Stomach smooth muscle (tissue), 2 donors: ENCODE measurements around the gene KAZN.

ENCODE experiments used
- H3K27ac ChIP-seq: one replicate; pipeline ENCODE4 v1.7.0; 2013; ENCODE audit warnings: mild to moderate bottlenecking, low read length, inconsistent platforms
- H3K27me3 ChIP-seq, 2 donors: one replicate each; pipeline ENCODE4 v1.7.0; 2013; ENCODE audit warnings: low read length in 2 of 2; ENCODE audit not compliant: insufficient read depth in 2 of 2, control insufficient read depth in 1 of 2
- H3K36me3 ChIP-seq, 2 donors: one replicate each; pipeline ENCODE4 v1.7.0; 2013; ENCODE audit warnings: low read length in 2 of 2; ENCODE audit not compliant: control insufficient read depth in 2 of 2, insufficient read depth in 2 of 2
- H3K4me1 ChIP-seq: one replicate; pipeline ENCODE4 v1.7.0; 2013; ENCODE audit warnings: low read length; ENCODE audit not compliant: control insufficient read depth, insufficient read depth
- H3K4me3 ChIP-seq, 2 donors: one replicate each; pipeline ENCODE4 v1.7.0; 2013; ENCODE audit warnings: low read length in 2 of 2
- H3K9ac ChIP-seq, 2 donors: one replicate each; pipeline ENCODE4 v1.7.0; 2013; ENCODE audit warnings: low read length in 2 of 2, mild to moderate bottlenecking in 1 of 2
- H3K9me3 ChIP-seq, 2 donors: one replicate each; pipeline ENCODE4 v1.7.0; 2013; ENCODE audit warnings: low read length in 2 of 2; ENCODE audit not compliant: control insufficient read depth in 2 of 2
- donor health status: healthy.
- donor health status: Pancreatic carcinoma.

Gene KAZN

GRCh38 chr1:14740016-14740415 lies 141.5 kb downstream of the KAZN start:
- Histone ChIP-seq H3K36me3 (no peaks in the 10 kb centered on the region), H3K27ac (no peak overlapping the region), H3K9ac (no peak overlapping the region), H3K27me3 (peaks cover 4 to 25% of the 10 kb centered on the region in 2 donors), H3K9me3 (no peaks in the 10 kb centered on the region), H3K4me1 (no peaks in the 10 kb centered on the region), H3K4me3 (no peak overlapping the region)

DNA sequence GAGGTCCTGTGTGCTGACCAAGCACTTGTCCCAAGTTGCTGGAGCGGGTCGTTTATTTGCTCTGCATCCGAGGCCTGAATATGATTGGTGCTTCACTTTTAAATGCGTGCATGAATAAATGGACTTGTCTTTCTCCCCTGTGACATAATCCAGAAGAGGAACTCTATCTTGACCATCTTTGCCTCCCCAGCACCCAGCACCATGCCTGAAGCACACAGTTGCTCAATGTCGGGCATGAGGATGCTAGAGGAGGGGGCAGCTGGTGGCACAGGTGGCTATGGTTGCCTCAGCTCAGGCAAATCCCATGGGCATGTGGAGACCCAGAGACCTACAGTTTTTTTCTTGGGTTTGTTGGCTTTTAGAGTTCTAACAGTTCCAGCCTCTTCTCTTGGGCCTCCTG lies 142.6 kb downstream of the KAZN start:
- H3K4me1 ChIP-seq, result no peaks in the 10 kb centered on the region
- no peak overlapping the region for H3K27ac ChIP-seq
- no peaks in the 10 kb centered on the region for H3K36me3 ChIP-seq
- no peak overlapping the region for H3K4me3 ChIP-seq
- no peaks in the 10 kb centered on the region for H3K9me3 ChIP-seq
- peaks cover 4 to 25% of the 10 kb centered on the region in 2 donors for H3K27me3 ChIP-seq
- no peak overlapping the region for H3K9ac ChIP-seq

GRCh38 chr1:14741532-14741931 lies 143.0 kb downstream of the KAZN start:
- H3K4me3 ChIP-seq, result no peak overlapping the region
- H3K27ac ChIP-seq, result no peak overlapping the region
- H3K27me3 ChIP-seq, result peaks cover 4 to 25% of the 10 kb centered on the region in 2 donors
- no peaks in the 10 kb centered on the region for H3K9me3 ChIP-seq
- H3K36me3 ChIP-seq, result no peaks in the 10 kb centered on the region
- H3K4me1 ChIP-seq, result no peaks in the 10 kb centered on the region
- H3K9ac ChIP-seq, result no peak overlapping the region

DNA sequence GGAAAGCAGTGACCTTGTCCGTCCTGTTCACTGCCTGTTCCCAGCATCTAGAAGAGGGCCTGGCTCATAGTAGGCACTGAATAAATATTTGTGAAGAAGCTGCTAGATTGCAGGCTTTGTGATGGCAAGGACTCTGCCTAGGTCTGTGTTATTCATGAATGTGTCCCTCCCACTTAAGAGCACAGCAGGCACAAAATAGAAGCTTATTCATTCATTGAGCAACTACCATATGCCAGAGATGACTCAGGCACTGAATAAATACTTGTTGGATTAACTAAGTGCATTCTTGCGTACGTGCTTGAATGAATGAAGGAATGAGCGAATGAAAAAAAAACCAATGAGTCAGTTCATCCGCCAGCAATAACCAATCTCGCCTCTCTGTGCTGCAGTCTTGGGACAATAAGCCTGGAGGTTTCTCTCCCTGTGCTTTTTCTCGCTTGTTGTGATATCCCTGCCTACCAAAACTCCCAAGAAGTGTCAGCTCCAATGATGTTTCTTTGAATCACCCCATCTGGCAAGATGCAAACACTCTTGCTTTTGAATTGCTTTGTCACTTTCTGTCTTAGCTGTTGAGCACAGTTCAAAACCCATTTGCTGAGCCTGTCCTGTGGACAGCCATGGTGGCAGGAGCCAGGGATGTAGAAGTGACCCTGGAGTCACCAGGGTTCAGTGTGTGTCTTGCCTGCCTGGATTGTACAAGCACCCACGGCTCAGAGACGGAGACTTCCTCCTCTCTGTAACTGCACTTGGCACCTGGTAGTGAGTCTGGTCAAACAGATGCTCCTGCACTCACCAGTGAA lies 143.9 kb downstream of the KAZN start:
- Histone ChIP-seq H3K27ac (no peak overlapping the region), H3K9ac (no peak overlapping the region)

DNA sequence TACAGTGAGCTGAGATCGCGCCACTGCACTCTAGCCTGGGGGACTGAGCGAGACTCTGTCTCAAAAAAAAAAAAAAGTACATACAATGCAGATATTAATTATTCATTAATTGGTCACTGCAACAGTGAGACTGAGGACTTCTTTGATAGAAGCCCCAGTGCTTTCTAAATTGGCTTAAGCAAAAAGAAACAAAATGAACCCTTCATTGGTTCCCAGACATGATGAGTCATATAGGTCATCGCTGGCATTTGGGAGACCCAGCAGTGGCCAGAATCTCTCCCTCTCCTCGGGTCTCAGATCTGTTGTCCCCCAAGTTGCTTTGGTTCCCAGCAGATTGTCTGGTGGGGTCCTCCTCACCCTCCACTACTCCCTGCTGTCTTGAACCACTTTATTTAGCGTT lies 144.9 kb downstream of the KAZN start:
- Histone ChIP-seq H3K4me1 (no peaks in the 10 kb centered on the region), H3K36me3 (no peaks in the 10 kb centered on the region), H3K4me3 (no peak overlapping the region), H3K9me3 (no peaks in the 10 kb centered on the region), H3K27ac (no peak overlapping the region), H3K27me3 (peaks cover 4 to 14% of the 10 kb centered on the region in 2 donors), H3K9ac (no peak overlapping the region)

More for the DNA sequence above, 143.9 kb downstream of the KAZN start:
- H3K9me3 ChIP-seq, result no peaks in the 10 kb centered on the region
- no peaks in the 10 kb centered on the region for H3K4me1 ChIP-seq
- no peaks in the 10 kb centered on the region for H3K36me3 ChIP-seq
- H3K4me3 ChIP-seq, result no peak overlapping the region
- peaks cover 4 to 18% of the 10 kb centered on the region in 2 donors for H3K27me3 ChIP-seq

DNA sequence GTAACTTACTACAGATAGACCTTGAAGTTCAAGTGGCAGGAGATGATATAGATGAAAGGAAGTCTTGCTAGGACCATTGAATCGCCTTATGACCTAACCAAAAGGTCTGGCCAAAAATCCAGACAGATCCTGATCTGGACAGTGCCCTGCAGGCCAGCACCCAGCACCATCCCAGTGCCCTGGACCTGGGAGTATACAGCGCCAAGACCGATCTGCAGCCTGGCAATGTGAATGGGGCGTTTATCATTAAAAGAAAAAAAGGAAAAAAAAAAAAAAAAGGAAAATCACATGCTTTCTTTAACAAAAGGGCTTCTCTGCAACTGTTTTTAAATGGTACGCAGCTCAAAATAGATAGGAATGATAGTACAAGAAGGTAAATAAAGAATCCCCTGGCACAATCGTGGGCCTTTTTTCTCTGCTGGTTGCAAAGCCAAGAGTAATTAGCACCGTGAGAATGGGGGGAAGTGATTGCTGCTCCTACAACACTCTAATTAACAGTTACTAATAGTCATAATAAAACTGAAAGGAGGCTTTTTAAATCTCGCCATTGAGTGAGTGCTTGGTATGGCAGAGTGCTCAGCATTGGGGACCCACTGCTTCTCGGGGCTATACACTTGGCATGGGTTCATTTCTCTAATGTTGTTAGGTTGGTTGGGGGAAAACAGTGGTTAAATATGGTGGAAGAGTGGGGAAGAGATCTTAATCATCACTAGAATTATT lies 146.7 kb downstream of the KAZN start:
- Histone ChIP-seq H3K4me1 (no peaks in the 10 kb centered on the region), H3K4me3 (no peak overlapping the region), H3K9me3 (no peaks in the 10 kb centered on the region), H3K36me3 (no peaks in the 10 kb centered on the region), H3K27ac (no peak overlapping the region), H3K9ac (no peak overlapping the region), H3K27me3 (peaks cover 0 to 10% of the 10 kb centered on the region in 2 donors)

DNA sequence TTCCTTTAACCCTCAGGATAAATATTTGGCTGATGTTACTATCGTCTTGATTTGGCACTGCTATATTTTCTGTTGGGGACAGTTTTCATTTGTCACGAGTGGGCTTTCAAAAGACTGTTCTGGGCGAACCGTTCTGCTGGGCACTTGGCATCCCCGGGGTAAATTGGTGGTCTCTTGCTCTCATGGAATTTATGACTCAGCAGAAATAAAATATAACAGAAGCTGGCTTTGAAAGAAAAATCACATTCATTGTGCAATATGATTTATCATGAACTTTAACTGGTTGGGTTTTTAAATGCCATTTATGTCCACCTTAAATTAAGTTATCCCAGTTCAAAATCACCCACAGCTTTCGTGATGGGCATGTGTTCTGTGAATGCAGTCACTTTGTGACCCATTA lies 147.3 kb downstream of the KAZN start:
- Histone ChIP-seq H3K27me3 (peaks cover 0 to 10% of the 10 kb centered on the region in 2 donors), H3K9me3 (no peaks in the 10 kb centered on the region), H3K4me3 (no peak overlapping the region), H3K27ac (no peak overlapping the region), H3K9ac (no peak overlapping the region), H3K4me1 (no peaks in the 10 kb centered on the region), H3K36me3 (no peaks in the 10 kb centered on the region)

- Histone ChIP-seq H3K27ac (no peak overlapping the region), H3K36me3 (no peaks in the 10 kb centered on the region), H3K4me1 (no peaks in the 10 kb centered on the region)
These were observed 147.9 kb downstream of the KAZN start for GRCh38 chr1:14746393-14746792.

GRCh38 chr1:14748151-14748550 lies 149.7 kb downstream of the KAZN start:
- no peaks in the 10 kb centered on the region for H3K9me3 ChIP-seq
- no peak overlapping the region for H3K27ac ChIP-seq
- H3K36me3 ChIP-seq, result no peaks in the 10 kb centered on the region
- H3K27me3 ChIP-seq, result peaks cover 0 to 4% of the 10 kb centered on the region in 2 donors
- no peaks in the 10 kb centered on the region for H3K4me1 ChIP-seq
- no peak overlapping the region for H3K9ac ChIP-seq
- H3K4me3 ChIP-seq, result no peak overlapping the region

More at GRCh38 chr1:14746393-14746792, 147.9 kb downstream of the KAZN start:
- Histone ChIP-seq H3K4me3 (no peak overlapping the region), H3K27me3 (peaks cover 0 to 7% of the 10 kb centered on the region in 2 donors), H3K9ac (no peak overlapping the region), H3K9me3 (no peaks in the 10 kb centered on the region)

GRCh38 chr1:14748977-14749376 lies 150.5 kb downstream of the KAZN start:
- Histone ChIP-seq H3K4me1 (no peaks in the 10 kb centered on the region), H3K27me3 (peaks cover 0 to 4% of the 10 kb centered on the region in 2 donors), H3K27ac (no peak overlapping the region), H3K36me3 (no peaks in the 10 kb centered on the region), H3K4me3 (no peak overlapping the region), H3K9ac (no peak overlapping the region), H3K9me3 (no peaks in the 10 kb centered on the region)

- no peak overlapping the region for H3K9ac ChIP-seq
- no peaks in the 10 kb centered on the region for H3K9me3 ChIP-seq
- no peaks in the 10 kb centered on the region for H3K4me1 ChIP-seq
- no peak overlapping the region for H3K27ac ChIP-seq
- no peak overlapping the region for H3K4me3 ChIP-seq
- no peaks in the 10 kb centered on the region for H3K36me3 ChIP-seq
- peaks cover 0 to 3% of the 10 kb centered on the region in 2 donors for H3K27me3 ChIP-seq
These were observed 152.0 kb downstream of the KAZN start for GRCh38 chr1:14750490-14750889.
